Myocyte (in vitro differentiated cells): ENCODE measurements around the gene NAP1L1. TPM values are rescaled to one million over a fixed set of nuclear protein-coding genes. Genes with fewer than 3 reads are reported as not detected.
A peak's percentile ranks its signal among the peaks of the same experiment; 100 is the strongest.

Experiments
- DNase-seq: peaks from one replicate; pipeline ENCODE4 v3.0.0-alpha.2; 2012; ENCODE audit warnings: low read depth
- polyA plus RNA-seq: library from polyadenylated mRNA; unstranded; fragments of >200 nt; gene quantifications from one replicate; pipeline ENCODE4 v1.2.1, GENCODE V29; 2012; ENCODE audit warnings: missing spikeins
- total RNA-seq: library from RNA; depleted of rRNA; stranded (reverse); fragments of >200 nt; gene quantifications from 2 replicates; pipeline ENCODE4 v1.2.3, GENCODE V29; 2014

The NAP1L1 gene
- 334 and 347 TPM in 2 replicates for total RNA-seq
- polyA plus RNA-seq, result 440 TPM

GRCh38 chr12:76083904-76084862 lies at the start of gene NAP1L1:
Gene NAP1L1 (minus strand): TSS chr12:76084685. CDS start chr12:76074219, 10,466 bp downstream.
- DNase-seq, result peak; percentile 99

- DNase-seq, result no peak
Measured at GRCh38 chr12:76127588-76127987, 43.1 kb upstream of the NAP1L1 start.

GRCh38 chr12:76124456-76124855 lies 40.0 kb upstream of the NAP1L1 start:
- DNase-seq, result no peak

GRCh38 chr12:76123259-76124212 lies 39.1 kb upstream of the NAP1L1 start:
- DNase-seq, result no peak

GRCh38 chr12:76119887-76120286 lies 35.4 kb upstream of the NAP1L1 start:
- no peak for DNase-seq

GRCh38 chr12:76117751-76118150 lies 33.3 kb upstream of the NAP1L1 start:
- peak; percentile 61 for DNase-seq

GRCh38 chr12:76117067-76117691 lies 32.7 kb upstream of the NAP1L1 start:
- no peak for DNase-seq

GRCh38 chr12:76113800-76114757 lies 29.6 kb upstream of the NAP1L1 start:
- DNase-seq, result peak; percentile 86

- no peak for DNase-seq
Measured at GRCh38 chr12:76111209-76111749, 26.8 kb upstream of the NAP1L1 start.

GRCh38 chr12:76109879-76110278 lies 25.4 kb upstream of the NAP1L1 start:
- no peak for DNase-seq

GRCh38 chr12:76108356-76108755 lies 23.9 kb upstream of the NAP1L1 start:
- no peak for DNase-seq

- DNase-seq, result no peak
Measured at GRCh38 chr12:76106631-76107030, 22.1 kb upstream of the NAP1L1 start.

GRCh38 chr12:76103958-76104357 lies 19.5 kb upstream of the NAP1L1 start:
- no peak for DNase-seq

GRCh38 chr12:76101739-76102385 lies 17.4 kb upstream of the NAP1L1 start:
- no peak for DNase-seq

GRCh38 chr12:76096079-76096646 lies 11.7 kb upstream of the NAP1L1 start:
- DNase-seq, result no peak

GRCh38 chr12:76094754-76095153 lies 10.3 kb upstream of the NAP1L1 start:
- no peak for DNase-seq

- no peak for DNase-seq
Measured at GRCh38 chr12:76091246-76091754, 6.8 kb upstream of the NAP1L1 start.

- DNase-seq, result peak; percentile 59
Measured at GRCh38 chr12:76085520-76085868, 1.0 kb upstream of the NAP1L1 start.
